Measurements from ENCODE around the gene DDX46. TPM values are rescaled to one million over a fixed set of nuclear protein-coding genes. Genes with fewer than 3 reads are reported as not detected.

DDX46 gene, protein sequence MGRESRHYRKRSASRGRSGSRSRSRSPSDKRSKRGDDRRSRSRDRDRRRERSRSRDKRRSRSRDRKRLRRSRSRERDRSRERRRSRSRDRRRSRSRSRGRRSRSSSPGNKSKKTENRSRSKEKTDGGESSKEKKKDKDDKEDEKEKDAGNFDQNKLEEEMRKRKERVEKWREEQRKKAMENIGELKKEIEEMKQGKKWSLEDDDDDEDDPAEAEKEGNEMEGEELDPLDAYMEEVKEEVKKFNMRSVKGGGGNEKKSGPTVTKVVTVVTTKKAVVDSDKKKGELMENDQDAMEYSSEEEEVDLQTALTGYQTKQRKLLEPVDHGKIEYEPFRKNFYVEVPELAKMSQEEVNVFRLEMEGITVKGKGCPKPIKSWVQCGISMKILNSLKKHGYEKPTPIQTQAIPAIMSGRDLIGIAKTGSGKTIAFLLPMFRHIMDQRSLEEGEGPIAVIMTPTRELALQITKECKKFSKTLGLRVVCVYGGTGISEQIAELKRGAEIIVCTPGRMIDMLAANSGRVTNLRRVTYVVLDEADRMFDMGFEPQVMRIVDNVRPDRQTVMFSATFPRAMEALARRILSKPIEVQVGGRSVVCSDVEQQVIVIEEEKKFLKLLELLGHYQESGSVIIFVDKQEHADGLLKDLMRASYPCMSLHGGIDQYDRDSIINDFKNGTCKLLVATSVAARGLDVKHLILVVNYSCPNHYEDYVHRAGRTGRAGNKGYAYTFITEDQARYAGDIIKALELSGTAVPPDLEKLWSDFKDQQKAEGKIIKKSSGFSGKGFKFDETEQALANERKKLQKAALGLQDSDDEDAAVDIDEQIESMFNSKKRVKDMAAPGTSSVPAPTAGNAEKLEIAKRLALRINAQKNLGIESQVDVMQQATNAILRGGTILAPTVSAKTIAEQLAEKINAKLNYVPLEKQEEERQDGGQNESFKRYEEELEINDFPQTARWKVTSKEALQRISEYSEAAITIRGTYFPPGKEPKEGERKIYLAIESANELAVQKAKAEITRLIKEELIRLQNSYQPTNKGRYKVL
- total RNA-seq (2022; extraction: Qiagen RNA extraction; ENCODE audit: low read depth), result 57.1 to 79.4 TPM (median 65.4 TPM) in 5 replicates

GRCh38 chr5:134758504-134759341 is at the start of gene DDX46:
Gene DDX46 (plus strand): TSS chr5:134758779. CDS start chr5:134758939, 160 bp downstream.

DNA sequence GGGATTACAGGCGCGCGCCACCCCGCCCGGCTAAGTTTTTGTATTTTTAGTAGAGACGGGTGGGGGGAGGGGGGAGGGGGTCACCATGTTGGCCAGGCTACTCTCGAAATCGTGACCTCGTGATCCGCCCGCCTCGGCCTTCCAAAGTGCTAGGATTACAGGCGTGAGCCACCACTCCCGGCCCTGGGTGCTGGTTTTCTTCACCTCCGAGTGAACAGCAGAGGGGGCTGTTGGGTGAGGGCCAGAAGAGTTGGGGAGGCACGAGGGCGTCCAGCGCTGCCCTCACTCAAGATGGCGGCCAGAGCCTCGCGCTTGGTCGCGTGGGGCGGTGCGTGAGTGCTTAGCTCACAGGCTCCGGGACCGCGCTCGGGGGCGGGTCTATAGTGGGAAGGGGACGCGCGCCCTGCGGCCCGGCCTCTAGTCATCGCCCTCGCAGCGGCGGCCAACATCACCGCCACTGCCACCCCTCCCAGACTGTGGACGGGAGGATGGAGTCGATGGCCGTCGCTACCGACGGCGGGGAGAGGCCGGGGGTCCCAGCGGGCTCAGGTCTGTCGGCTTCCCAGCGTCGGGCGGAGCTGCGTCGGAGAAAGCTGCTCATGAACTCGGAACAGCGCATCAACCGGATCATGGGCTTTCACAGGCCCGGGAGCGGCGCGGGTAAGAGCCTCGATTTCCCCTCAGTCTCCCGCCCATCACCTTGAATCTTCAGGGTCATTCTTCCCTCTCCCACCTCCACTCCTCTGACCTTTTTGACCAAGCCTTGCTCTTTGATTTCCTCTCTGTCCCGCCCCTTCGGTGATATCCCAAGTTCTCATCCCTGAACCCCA is 20.2 kb upstream of the DDX46 start, which contains the start of gene CAMLG:
TSS of gene CAMLG (plus strand) at position 416 of the 830 bp plus-strand sequence. CDS start at position 489, 73 bp downstream.

GRCh38 chr5:134845852-134846640 is 87.5 kb downstream of the DDX46 start, which contains the start of gene C5orf24:
Gene C5orf24 (plus strand): TSS chr5:134845968. CDS start chr5:134854901, 8,933 bp downstream.

GRCh38 chr5:134873987-134874830 is 115.6 kb downstream of the DDX46 start, which contains the start of gene TXNDC15:
Gene TXNDC15 (plus strand): TSS chr5:134874371. CDS start chr5:134874428, 57 bp downstream.

Other genes with a start within 250 kb of the DDX46 start
- 22.5 to 28.8 TPM (median 26.9 TPM) in 5 replicates for gene JADE2, start 233.1 kb upstream of the DDX46 start, total RNA-seq (2022; extraction: Qiagen RNA extraction; ENCODE audit: low read depth)
- 45.1 to 78.2 TPM (median 50.3 TPM) in 5 replicates for gene SAR1B, start 126.0 kb upstream of the DDX46 start, total RNA-seq (2022; extraction: Qiagen RNA extraction; ENCODE audit: low read depth)
- gene SEC24A, start 110.0 kb upstream of the DDX46 start, total RNA-seq (2022; extraction: Qiagen RNA extraction; ENCODE audit: low read depth), result 9.0 to 16.1 TPM (median 14.7 TPM) in 5 replicates
- 15.6 to 31.1 TPM (median 29.9 TPM) in 5 replicates for gene CAMLG, start 20.2 kb upstream of the DDX46 start, total RNA-seq (2022; extraction: Qiagen RNA extraction; ENCODE audit: low read depth)
- gene C5orf24, start 87.2 kb downstream of the DDX46 start, total RNA-seq (2022; extraction: Qiagen RNA extraction; ENCODE audit: low read depth), result 18.0 to 25.5 TPM (median 24.6 TPM) in 5 replicates
- gene TXNDC15, start 115.6 kb downstream of the DDX46 start, total RNA-seq (2022; extraction: Qiagen RNA extraction; ENCODE audit: low read depth), result 47.3 to 57.7 TPM (median 50.1 TPM) in 5 replicates
- 10.6 to 12.1 TPM (median 11.2 TPM) in 5 replicates for gene PCBD2, start 146.4 kb downstream of the DDX46 start, total RNA-seq (2022; extraction: Qiagen RNA extraction; ENCODE audit: low read depth)
- 0.19 to 0.67 TPM (median 0.46 TPM) in 5 replicates for gene CATSPER3, start 209.1 kb downstream of the DDX46 start, total RNA-seq (2022; extraction: Qiagen RNA extraction; ENCODE audit: low read depth)

Data from A549 treated with RU486 at 1 μM for 4 hours (cell line).